Fibroblast of the aortic adventitia (primary cell): ENCODE data around the gene JMJD1C. TPM values are rescaled to one million over a fixed set of nuclear protein-coding genes. Genes with fewer than 3 reads are reported as not detected.

Experiments
- DNase-seq: peaks from one replicate; pipeline ENCODE4 v3.0.0-alpha.2; 2010; ENCODE audit warnings: low read depth
- H3K4me3 ChIP-seq: 2 replicates; pipeline ENCODE4 v1.5.1; 2011; ENCODE audit warnings: low read depth, mild to moderate bottlenecking, control low read depth, low read length, moderate library complexity
- CTCF ChIP-seq: IDR thresholded peaks from 2 replicates; pipeline ENCODE4 v1.5.1; 2011; ENCODE audit warnings: mild to moderate bottlenecking, low read length, control low read depth, inconsistent platforms; ENCODE audit not compliant: insufficient read depth
- total RNA-seq: library from RNA; depleted of rRNA; stranded (reverse); fragments of >200 nt; gene quantifications from 2 replicates; pipeline ENCODE4 v1.2.3, GENCODE V29; 2012; ENCODE audit warnings: low replicate concordance

The JMJD1C gene
- total RNA-seq, 1 donor, result 120 TPM

GRCh38 chr10:63219749-63220148, 246.0 kb downstream of the JMJD1C start:
- no peak overlapping the region for H3K4me3 ChIP-seq
- no peak for DNase-seq
- no peak for TF ChIP-seq CTCF

GRCh38 chr10:63217120-63217605, 248.6 kb downstream of the JMJD1C start:
- DNase-seq, result peak; percentile 73
- peak; percentile 61 for TF ChIP-seq CTCF
- no peak overlapping the region for H3K4me3 ChIP-seq

GRCh38 chr10:63214571-63214970, 251.2 kb downstream of the JMJD1C start:
- no peak overlapping the region for H3K4me3 ChIP-seq
- no peak for TF ChIP-seq CTCF
- DNase-seq, result no peak

- H3K4me3 ChIP-seq, result no peak overlapping the region
- TF ChIP-seq CTCF, result no peak
- no peak for DNase-seq
These were observed 252.3 kb downstream of the JMJD1C start for GRCh38 chr10:63213489-63213888.

GRCh38 chr10:63210611-63211196, 255.1 kb downstream of the JMJD1C start:
- no peak overlapping the region for H3K4me3 ChIP-seq
- no peak for TF ChIP-seq CTCF
- DNase-seq, result peak; percentile 25

- H3K4me3 ChIP-seq, result no peak overlapping the region
- DNase-seq, result no peak
- no peak for TF ChIP-seq CTCF
These were observed 256.1 kb downstream of the JMJD1C start for GRCh38 chr10:63209705-63210104.

GRCh38 chr10:63208986-63209385, 256.8 kb downstream of the JMJD1C start:
- peak; percentile 30 for DNase-seq
- no peak for TF ChIP-seq CTCF
- H3K4me3 ChIP-seq, result no peak overlapping the region
